Ramos (cell line): ENCODE data around the gene VDR.

ENCODE experiments used
- in situ Hi-C: fragments of 300-500 bp; cut with MboI; formaldehyde crosslinking; loops from one replicate; pipeline ENCODE4 v1.14.3; 2022; ENCODE audit warnings: low sequenced_read_pairs; ENCODE audit not compliant: unreplicated experiment

VDR gene

GRCh38 chr12:47938093-47938492, 33.3 kb upstream of the VDR start:
- in situ Hi-C loops: no loop called here

GRCh38 chr12:47935184-47935583, 30.4 kb upstream of the VDR start:
- in situ Hi-C loops: no loop called here

- in situ Hi-C loops: no loop called here
Observed at GRCh38 chr12:47931187-47931586, 26.4 kb upstream of the VDR start.

- in situ Hi-C loops: no loop called here
Observed at GRCh38 chr12:47930634-47931033, 25.8 kb upstream of the VDR start.

GRCh38 chr12:47927346-47927745, 22.6 kb upstream of the VDR start:
- in situ Hi-C loops: no loop called here

GRCh38 chr12:47921907-47922306, 17.1 kb upstream of the VDR start:
- in situ Hi-C loops: no loop called here

- in situ Hi-C loops: no loop called here
Observed at GRCh38 chr12:47920913-47921312, 16.1 kb upstream of the VDR start.

GRCh38 chr12:47913081-47913480, 8.3 kb upstream of the VDR start:
- in situ Hi-C loops: no loop called here

- in situ Hi-C loops: no loop called here
Observed at GRCh38 chr12:47912556-47912955, 7.8 kb upstream of the VDR start.

- in situ Hi-C loops: no loop called here
Observed at GRCh38 chr12:47910981-47911380, 6.2 kb upstream of the VDR start.

- in situ Hi-C loops: no loop called here
Observed at GRCh38 chr12:47910486-47910885, 5.7 kb upstream of the VDR start.

GRCh38 chr12:47909839-47910465, 5.2 kb upstream of the VDR start:
- in situ Hi-C loops: no loop called here

GRCh38 chr12:47908738-47909137, 3.9 kb upstream of the VDR start:
- in situ Hi-C loops: no loop called here

GRCh38 chr12:47907851-47908454, 3.2 kb upstream of the VDR start:
- in situ Hi-C loops: no loop called here

- in situ Hi-C loops: no loop called here
Observed at GRCh38 chr12:47903927-47904712, 674 bp downstream of the VDR start.

GRCh38 chr12:47903151-47903611, 1.6 kb downstream of the VDR start:
- in situ Hi-C loops: no loop called here

GRCh38 chr12:47902131-47902639, 2.6 kb downstream of the VDR start:
- in situ Hi-C loops: no loop called here

GRCh38 chr12:47901718-47902093, 3.1 kb downstream of the VDR start:
- in situ Hi-C loops: no loop called here

- in situ Hi-C loops: no loop called here
Observed at GRCh38 chr12:47901063-47901717, 3.6 kb downstream of the VDR start.

- in situ Hi-C loops: no loop called here
Observed at GRCh38 chr12:47900131-47901062, 4.4 kb downstream of the VDR start.
